ENCODE measurements around the gene VTI1A. TPM values are rescaled to one million over a fixed set of nuclear protein-coding genes. Genes with fewer than 3 reads are reported as not detected.

Gene VTI1A
- total and polyA plus RNA-seq, 2 of the 13 experiments (the other 11 are each of a cell fraction or from before 2014, with no cell fraction given), result 11.7 to 32.7 TPM

DNA sequence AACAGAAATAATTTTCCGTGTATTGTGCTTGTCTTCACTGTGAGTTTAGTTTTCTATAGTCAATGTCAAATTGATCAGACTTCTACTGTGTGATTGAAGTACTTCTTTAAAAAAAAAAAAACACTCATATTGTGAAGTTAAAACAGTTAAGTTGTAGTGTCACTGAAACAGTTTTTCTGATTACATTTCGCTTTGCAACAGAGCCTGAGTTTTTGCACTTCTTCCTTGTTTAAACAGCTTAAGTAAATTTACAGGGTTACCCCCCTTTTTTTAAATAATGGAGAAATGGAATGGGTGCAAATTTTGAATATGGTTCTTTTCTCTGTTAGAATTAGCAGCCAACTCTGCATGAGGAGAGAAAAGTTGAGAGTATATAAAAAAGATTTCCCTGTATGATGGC lies 117.3 kb downstream of the VTI1A start (continued):
- TF ChIP-seq SNRNP70 (IDR thresholded peaks at IDR 0.05; ENCODE audit: low read depth, low read length) (no peak), ZNF251 (CRISPR knock-in tag; IDR thresholded peaks at IDR 0.05) (no peak), ZNF616 (CRISPR knock-in tag; IDR thresholded peaks at IDR 0.05; ENCODE audit: low read depth) (no peak), CREB1 (IDR thresholded peaks at IDR 0.05) (no peak), CREB1 (CRISPR knock-in tag; IDR thresholded peaks at IDR 0.05) (no peak), ZSCAN12 (CRISPR knock-in tag; IDR thresholded peaks at IDR 0.05) (no peak), SPEN (CRISPR knock-in tag; IDR thresholded peaks at IDR 0.05; ENCODE audit: low read depth) (no peak), CBFB (CRISPR knock-in tag; IDR thresholded peaks at IDR 0.05) (no peak), SMC3 (IDR thresholded peaks at IDR 0.05; ENCODE audit: low read length) (no peak), PAF1 (CRISPR knock-in tag; IDR thresholded peaks at IDR 0.05) (no peak), FOXO1 (CRISPR knock-in tag; IDR thresholded peaks at IDR 0.05) (no peak), CEBPG (CRISPR knock-in tag; IDR thresholded peaks at IDR 0.05) (0 out of 2 replicates have a peak, but pooled peaks have one; percentile 44), SALL2 (CRISPR knock-in tag; IDR thresholded peaks at IDR 0.05) (no peak)
- TF ChIP-seq, protein P1, sequence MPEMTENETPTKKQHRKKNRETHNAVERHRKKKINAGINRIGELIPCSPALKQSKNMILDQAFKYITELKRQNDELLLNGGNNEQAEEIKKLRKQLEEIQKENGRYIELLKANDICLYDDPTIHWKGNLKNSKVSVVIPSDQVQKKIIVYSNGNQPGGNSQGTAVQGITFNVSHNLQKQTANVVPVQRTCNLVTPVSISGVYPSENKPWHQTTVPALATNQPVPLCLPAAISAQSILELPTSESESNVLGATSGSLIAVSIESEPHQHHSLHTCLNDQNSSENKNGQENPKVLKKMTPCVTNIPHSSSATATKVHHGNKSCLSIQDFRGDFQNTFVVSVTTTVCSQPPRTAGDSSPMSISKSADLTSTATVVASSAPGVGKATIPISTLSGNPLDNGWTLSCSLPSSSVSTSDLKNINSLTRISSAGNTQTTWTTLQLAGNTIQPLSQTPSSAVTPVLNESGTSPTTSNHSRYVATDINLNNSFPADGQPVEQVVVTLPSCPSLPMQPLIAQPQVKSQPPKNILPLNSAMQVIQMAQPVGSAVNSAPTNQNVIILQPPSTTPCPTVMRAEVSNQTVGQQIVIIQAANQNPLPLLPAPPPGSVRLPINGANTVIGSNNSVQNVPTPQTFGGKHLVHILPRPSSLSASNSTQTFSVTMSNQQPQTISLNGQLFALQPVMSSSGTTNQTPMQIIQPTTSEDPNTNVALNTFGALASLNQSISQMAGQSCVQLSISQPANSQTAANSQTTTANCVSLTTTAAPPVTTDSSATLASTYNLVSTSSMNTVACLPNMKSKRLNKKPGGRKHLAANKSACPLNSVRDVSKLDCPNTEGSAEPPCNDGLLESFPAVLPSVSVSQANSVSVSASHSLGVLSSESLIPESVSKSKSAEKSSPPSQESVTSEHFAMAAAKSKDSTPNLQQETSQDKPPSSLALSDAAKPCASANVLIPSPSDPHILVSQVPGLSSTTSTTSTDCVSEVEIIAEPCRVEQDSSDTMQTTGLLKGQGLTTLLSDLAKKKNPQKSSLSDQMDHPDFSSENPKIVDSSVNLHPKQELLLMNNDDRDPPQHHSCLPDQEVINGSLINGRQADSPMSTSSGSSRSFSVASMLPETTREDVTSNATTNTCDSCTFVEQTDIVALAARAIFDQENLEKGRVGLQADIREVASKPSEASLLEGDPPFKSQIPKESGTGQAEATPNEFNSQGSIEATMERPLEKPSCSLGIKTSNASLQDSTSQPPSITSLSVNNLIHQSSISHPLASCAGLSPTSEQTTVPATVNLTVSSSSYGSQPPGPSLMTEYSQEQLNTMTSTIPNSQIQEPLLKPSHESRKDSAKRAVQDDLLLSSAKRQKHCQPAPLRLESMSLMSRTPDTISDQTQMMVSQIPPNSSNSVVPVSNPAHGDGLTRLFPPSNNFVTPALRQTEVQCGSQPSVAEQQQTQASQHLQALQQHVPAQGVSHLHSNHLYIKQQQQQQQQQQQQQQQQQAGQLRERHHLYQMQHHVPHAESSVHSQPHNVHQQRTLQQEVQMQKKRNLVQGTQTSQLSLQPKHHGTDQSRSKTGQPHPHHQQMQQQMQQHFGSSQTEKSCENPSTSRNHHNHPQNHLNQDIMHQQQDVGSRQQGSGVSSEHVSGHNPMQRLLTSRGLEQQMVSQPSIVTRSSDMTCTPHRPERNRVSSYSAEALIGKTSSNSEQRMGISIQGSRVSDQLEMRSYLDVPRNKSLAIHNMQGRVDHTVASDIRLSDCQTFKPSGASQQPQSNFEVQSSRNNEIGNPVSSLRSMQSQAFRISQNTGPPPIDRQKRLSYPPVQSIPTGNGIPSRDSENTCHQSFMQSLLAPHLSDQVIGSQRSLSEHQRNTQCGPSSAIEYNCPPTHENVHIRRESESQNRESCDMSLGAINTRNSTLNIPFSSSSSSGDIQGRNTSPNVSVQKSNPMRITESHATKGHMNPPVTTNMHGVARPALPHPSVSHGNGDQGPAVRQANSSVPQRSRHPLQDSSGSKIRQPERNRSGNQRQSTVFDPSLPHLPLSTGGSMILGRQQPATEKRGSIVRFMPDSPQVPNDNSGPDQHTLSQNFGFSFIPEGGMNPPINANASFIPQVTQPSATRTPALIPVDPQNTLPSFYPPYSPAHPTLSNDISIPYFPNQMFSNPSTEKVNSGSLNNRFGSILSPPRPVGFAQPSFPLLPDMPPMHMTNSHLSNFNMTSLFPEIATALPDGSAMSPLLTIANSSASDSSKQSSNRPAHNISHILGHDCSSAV (CRISPR knock-in tag; IDR thresholded peaks at IDR 0.05; ENCODE audit: borderline replicate concordance), result no peak
- TF ChIP-seq, protein P2, sequence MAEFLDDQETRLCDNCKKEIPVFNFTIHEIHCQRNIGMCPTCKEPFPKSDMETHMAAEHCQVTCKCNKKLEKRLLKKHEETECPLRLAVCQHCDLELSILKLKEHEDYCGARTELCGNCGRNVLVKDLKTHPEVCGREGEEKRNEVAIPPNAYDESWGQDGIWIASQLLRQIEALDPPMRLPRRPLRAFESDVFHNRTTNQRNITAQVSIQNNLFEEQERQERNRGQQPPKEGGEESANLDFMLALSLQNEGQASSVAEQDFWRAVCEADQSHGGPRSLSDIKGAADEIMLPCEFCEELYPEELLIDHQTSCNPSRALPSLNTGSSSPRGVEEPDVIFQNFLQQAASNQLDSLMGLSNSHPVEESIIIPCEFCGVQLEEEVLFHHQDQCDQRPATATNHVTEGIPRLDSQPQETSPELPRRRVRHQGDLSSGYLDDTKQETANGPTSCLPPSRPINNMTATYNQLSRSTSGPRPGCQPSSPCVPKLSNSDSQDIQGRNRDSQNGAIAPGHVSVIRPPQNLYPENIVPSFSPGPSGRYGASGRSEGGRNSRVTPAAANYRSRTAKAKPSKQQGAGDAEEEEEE (CRISPR knock-in tag; IDR thresholded peaks at IDR 0.05; ENCODE audit: borderline replicate concordance), result no peak
- TF ChIP-seq, protein P3, sequence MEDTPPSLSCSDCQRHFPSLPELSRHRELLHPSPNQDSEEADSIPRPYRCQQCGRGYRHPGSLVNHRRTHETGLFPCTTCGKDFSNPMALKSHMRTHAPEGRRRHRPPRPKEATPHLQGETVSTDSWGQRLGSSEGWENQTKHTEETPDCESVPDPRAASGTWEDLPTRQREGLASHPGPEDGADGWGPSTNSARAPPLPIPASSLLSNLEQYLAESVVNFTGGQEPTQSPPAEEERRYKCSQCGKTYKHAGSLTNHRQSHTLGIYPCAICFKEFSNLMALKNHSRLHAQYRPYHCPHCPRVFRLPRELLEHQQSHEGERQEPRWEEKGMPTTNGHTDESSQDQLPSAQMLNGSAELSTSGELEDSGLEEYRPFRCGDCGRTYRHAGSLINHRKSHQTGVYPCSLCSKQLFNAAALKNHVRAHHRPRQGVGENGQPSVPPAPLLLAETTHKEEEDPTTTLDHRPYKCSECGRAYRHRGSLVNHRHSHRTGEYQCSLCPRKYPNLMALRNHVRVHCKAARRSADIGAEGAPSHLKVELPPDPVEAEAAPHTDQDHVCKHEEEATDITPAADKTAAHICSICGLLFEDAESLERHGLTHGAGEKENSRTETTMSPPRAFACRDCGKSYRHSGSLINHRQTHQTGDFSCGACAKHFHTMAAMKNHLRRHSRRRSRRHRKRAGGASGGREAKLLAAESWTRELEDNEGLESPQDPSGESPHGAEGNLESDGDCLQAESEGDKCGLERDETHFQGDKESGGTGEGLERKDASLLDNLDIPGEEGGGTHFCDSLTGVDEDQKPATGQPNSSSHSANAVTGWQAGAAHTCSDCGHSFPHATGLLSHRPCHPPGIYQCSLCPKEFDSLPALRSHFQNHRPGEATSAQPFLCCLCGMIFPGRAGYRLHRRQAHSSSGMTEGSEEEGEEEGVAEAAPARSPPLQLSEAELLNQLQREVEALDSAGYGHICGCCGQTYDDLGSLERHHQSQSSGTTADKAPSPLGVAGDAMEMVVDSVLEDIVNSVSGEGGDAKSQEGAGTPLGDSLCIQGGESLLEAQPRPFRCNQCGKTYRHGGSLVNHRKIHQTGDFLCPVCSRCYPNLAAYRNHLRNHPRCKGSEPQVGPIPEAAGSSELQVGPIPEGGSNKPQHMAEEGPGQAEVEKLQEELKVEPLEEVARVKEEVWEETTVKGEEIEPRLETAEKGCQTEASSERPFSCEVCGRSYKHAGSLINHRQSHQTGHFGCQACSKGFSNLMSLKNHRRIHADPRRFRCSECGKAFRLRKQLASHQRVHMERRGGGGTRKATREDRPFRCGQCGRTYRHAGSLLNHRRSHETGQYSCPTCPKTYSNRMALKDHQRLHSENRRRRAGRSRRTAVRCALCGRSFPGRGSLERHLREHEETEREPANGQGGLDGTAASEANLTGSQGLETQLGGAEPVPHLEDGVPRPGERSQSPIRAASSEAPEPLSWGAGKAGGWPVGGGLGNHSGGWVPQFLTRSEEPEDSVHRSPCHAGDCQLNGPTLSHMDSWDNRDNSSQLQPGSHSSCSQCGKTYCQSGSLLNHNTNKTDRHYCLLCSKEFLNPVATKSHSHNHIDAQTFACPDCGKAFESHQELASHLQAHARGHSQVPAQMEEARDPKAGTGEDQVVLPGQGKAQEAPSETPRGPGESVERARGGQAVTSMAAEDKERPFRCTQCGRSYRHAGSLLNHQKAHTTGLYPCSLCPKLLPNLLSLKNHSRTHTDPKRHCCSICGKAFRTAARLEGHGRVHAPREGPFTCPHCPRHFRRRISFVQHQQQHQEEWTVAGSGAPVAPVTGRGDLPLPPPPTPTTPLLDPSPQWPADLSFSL (CRISPR knock-in tag; IDR thresholded peaks at IDR 0.05), result no peak

Data from HepG2 (cell line).